HG02763 (cell line): ENCODE results near the gene MEP1A.
"Not testable (repeated sequence)": the region's sequence is repeated elsewhere in the genome, so short reads cannot be mapped to it uniquely, and the experiment has no call there.

ENCODE experiments used
- ATAC-seq: cut with Tn5 transposase; IDR thresholded peaks from one replicate; pipeline ENCODE4 v1.9.1; 2021; ENCODE audit warnings: mild to moderate bottlenecking, moderate library complexity; ENCODE audit not compliant: unreplicated experiment

Gene MEP1A

DNA sequence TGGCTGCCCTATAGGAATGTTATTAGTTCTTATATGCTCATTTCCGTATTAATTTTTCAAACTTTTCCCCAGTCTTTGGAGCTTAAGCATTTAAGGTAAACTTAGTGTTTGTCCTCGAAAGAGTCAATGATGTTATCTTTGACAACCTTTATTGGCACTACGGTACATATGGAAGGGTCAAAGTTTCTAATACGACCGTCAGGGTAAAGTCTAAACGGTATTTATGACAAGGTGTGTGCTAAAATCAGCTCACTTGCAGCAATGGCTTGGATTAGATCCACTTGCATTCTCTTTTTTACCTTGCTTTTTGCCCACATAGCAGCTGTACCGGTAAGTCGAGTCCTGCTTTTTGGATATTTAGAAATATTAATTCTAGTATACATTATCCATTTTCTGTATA is at the start of gene MEP1A:
MEP1A (plus strand) TSS at position 252 of the 400 bp plus-strand sequence; CDS start at position 262, 10 bp downstream.
- no peak for ATAC-seq

- ATAC-seq = no peak
Observed at GRCh38 chr6:46743425-46744158, 49.6 kb upstream of the MEP1A start.

GRCh38 chr6:46744159-46744725 is 48.9 kb upstream of the MEP1A start:
- ATAC-seq = not testable (repeated sequence)

DNA sequence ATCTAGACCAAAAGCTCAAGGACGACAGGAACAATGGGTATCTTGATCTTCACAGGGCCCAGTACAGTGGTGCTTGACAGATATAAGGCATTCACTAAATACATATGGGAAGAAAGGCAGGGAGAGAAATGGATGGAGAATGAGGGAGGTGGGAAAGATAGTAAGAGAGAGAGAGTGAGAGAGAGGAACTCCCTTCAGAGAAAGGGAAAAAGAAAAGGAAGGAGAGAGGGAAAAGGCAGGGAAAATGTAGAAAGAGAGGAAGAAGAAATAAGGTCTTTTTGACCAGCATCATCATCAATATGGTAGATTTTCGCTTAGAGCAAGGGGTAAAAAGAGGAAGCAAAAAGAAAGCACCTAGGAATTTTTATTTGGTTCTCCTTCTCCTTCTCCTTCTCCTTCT is 47.2 kb upstream of the MEP1A start:
- ATAC-seq = no peak

- no peak for ATAC-seq
Observed at GRCh38 chr6:46746696-46747095, 46.5 kb upstream of the MEP1A start, which contains the start of gene ANKRD66. Gene ANKRD66 (plus strand): TSS chr6:46746933. CDS start chr6:46751949, 5,016 bp downstream.

DNA sequence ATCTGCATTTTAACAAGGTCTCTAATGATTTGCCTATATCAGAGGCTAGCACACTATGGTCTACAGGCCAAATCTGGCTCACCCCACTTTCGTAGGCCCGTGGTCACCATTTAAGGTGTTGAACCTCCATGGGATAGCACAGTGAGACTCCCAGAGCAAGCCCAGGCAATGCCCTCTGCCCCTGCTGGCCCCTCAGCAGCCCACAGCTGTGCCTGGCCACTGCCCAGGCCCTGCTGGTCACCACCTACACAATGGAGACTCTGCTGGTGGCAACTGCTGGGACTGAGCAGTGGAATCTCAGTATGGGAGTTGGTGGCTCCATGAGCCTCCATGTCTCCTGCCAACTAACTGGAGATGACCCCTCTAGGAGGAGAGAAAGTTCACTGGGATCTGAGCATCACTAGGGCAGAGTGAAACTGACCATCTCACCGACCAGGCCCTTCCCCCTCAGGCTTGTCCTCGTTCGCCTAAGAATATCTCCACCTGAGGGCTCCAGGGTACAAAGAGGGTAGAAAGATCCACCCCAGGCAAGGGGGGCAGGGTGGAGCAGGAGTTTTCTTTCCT is 44.2 kb upstream of the MEP1A start:
- ATAC-seq = no peak

DNA sequence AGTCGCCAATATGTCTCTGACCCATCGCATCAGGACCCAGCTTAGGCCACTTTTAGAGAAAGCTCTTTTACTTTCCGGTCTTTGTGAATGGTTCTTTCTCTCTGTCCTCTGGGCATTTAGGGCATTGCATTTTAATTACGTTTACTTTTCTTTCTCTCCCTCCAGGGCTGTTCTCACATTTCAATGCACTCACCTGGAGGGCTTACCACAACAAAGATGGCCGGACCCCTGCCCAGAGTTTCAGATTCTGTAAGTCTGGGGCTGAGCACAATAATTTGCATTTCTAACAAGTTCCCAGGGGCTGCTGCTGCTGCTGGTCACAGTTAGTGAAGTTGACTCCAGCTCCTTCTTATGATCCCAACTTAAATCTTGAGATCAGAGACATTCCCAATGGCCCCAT is 43.5 kb upstream of the MEP1A start:
- ATAC-seq = no peak

GRCh38 chr6:46751658-46752057 is 41.5 kb upstream of the MEP1A start:
- no peak for ATAC-seq

DNA sequence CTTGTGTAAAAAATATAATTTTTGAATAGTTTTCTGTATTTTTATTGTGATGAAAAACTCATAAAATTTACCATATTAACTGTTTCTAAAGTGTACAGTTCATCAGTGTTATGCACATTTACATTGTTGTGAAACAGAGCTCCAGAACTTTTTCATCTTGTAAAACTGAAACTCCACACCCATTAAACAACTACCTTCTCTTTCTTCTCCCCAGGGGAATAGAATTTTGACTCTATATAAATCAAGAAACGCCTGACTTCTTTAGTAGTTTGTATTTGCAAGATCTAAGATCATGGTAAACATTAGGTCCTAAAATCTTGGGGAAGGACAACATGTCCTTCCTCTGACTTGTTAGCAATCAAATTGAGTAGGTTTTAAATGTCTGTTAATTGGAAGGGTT is 37.3 kb upstream of the MEP1A start:
- ATAC-seq = no peak

GRCh38 chr6:46756469-46757213 is 36.5 kb upstream of the MEP1A start:
- ATAC-seq = no peak

GRCh38 chr6:46757214-46757596 is 36.0 kb upstream of the MEP1A start:
- no peak for ATAC-seq

- no peak for ATAC-seq
Observed at GRCh38 chr6:46758960-46759753, 34.0 kb upstream of the MEP1A start.

GRCh38 chr6:46760925-46761324 is 32.3 kb upstream of the MEP1A start:
- no peak for ATAC-seq

- no peak for ATAC-seq
Observed at GRCh38 chr6:46763466-46763865, 29.7 kb upstream of the MEP1A start.

- not testable (repeated sequence) for ATAC-seq
Observed at GRCh38 chr6:46764280-46764679, 28.9 kb upstream of the MEP1A start.

GRCh38 chr6:46764961-46765360 is 28.2 kb upstream of the MEP1A start:
- ATAC-seq = no peak

DNA sequence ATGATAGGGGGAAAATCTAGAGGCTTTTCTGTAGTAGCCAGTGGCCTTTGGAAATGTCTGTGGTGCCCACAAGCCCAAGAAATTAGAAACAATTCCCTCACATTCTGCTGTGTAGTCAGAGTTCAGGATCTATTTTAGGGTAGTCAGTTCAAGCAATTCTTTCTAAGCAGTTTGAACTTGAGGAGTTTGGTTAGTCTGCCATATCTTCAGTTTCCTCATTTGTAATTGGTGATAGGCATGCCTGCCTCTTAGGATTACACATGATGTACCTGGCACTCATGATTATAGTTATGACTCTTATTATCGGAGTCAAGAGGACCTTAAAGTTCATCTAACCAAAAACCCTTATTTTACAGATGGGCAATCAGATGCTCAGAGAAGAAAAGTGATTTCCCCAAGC is 21.2 kb upstream of the MEP1A start:
- ATAC-seq = no peak

GRCh38 chr6:46772762-46773161 is 20.4 kb upstream of the MEP1A start:
- ATAC-seq = peak; percentile 52

GRCh38 chr6:46773201-46773855 is 19.9 kb upstream of the MEP1A start:
- no peak for ATAC-seq

- not testable (repeated sequence) for ATAC-seq
Observed at GRCh38 chr6:46774736-46775135, 18.5 kb upstream of the MEP1A start.
